ENCODE results near the gene RASA4B. TPM values are rescaled to one million over a fixed set of nuclear protein-coding genes. Genes with fewer than 3 reads are reported as not detected.
"Not testable (repeated sequence)": the region's sequence is repeated elsewhere in the genome, so short reads cannot be mapped to it uniquely, and the experiment has no call there.

Gene RASA4B
- total RNA-seq, 1 donor: 4.6 TPM

GRCh38 chr7:102514881-102515721 is 2.5 kb downstream of the RASA4B start:
- not testable (repeated sequence) for DNase-seq (ENCODE audit: low read depth); H3K4me3 ChIP-seq (ENCODE audit: low read depth, low read length)

GRCh38 chr7:102512642-102513221 is 4.8 kb downstream of the RASA4B start:
- peak; percentile 92 for DNase-seq (ENCODE audit: low read depth)
- peak overlapping the region; percentile 57 for H3K4me3 ChIP-seq (ENCODE audit: low read depth, low read length)

GRCh38 chr7:102511860-102512522 is 5.6 kb downstream of the RASA4B start:
- not testable (repeated sequence) for DNase-seq (ENCODE audit: low read depth); H3K4me3 ChIP-seq (ENCODE audit: low read depth, low read length)

DNA sequence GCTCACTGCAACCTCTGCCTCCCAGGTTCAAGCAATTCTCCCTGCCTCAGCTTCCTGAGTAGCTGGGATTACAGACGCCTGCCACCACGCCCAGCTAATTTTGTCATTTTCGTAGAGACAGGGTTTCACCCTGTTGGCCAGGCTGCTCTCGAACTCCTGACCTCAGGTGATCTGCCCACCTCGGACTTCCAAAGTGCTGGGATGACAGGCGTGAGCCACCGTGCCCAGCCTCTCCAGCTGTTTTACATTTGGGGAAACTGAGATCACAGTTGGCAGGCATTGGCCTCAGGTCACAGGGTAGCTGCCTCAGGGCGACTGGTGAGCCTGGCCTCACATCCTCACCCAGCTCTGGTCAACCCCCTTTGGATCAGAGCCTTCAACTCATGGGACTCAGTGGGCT is 7.0 kb downstream of the RASA4B start:
- not testable (repeated sequence) for H3K4me3 ChIP-seq (ENCODE audit: low read depth, low read length); DNase-seq (ENCODE audit: low read depth)

DNA sequence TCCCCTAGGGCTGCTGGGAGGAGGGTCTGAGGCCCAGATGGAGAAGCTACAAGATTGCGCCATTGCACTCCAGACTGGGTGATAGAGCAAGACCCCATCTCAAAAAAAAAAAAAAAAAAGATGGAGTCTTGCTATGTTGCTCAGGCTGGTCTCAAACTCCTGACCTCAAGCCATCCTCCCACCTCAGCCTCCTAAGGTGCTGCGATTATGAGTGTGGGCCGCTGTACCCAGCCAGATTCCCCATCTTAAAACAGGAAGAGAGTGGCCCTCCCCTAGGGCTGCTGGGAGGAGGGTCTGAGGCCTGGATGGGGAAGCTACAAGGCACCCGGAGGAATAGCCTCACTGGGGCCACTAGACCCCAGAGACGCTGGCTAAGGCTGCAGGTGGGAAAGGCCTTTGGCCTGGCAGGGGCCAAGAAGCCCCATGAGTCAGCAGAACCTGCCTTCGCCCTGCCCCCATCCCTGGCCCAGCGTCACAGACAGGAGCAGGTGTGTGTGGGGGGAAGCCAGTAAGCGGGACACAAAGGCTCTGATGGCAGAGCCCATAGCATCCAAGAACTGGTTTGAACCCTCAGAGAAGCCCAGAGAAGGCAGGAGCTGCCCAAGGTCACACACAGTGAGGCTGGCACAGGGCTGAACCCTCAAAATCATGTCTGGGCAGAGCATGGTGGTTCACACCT is 10.0 kb downstream of the RASA4B start:
- DNase-seq (ENCODE audit: low read depth); H3K4me3 ChIP-seq (ENCODE audit: low read depth, low read length): not testable (repeated sequence)

DNA sequence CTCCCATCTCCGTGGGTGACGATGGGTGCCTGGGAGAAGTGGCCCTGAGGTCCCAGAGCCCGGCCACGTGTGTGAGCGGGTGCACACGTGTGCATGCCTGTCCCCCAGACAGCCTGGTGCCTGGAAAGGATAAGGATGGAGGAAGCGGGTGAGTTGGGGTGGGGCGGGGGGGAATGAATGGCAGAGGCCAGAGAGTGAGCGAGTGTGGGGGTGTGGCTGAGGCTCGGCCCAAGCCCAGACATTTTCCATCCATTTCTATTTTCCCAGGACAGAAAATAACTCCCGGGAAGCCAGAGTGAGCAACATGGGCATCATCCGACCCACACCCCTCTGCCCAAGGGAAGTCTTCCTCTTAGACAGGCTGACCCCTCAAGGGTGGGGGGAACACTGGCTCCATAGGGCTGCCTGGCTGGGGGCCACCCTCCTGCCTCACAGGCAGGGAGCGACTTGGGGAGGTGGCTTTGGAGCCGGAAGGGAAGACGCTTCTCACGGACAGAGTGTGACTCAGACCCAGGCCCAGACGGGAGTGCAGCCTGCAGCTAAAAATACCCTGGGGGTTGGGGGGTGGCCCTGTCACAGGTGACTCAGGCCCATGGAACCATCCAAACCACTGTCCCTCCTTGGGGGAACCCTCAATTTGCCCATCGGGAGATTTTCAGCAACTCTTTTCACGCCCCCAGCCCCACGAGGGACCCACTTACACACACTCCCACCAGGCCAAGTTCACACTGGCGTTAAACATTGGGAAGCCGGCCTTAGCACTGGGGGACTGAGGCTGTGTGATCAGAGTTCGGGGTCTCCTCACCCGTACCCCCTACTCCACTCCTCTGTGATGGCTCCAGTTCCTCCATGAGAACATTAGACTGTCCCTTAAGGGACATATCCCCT is 12.0 kb downstream of the RASA4B start:
- H3K4me3 ChIP-seq (ENCODE audit: low read depth, low read length); DNase-seq (ENCODE audit: low read depth): not testable (repeated sequence)

DNA sequence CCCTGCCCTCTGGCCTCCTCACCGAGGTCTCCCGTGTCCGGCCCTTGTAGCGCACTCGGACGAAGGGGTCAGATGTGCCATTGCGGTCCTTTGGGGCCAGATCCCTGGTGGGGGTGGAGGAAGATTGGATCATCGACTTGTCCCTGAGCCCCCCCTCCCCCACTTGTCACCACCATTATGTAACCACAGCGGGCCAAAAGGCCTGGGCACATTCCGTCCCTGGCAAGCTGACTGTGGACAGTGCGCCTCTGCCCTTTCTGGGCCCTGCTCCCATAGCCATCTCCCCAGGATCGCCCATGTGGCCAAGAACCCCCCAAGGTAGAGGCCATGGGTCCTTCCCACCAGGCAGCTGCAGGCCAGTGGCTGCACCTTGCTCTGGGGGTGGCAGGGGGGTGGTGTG is 14.4 kb downstream of the RASA4B start:
- not testable (repeated sequence) for DNase-seq (ENCODE audit: low read depth); H3K4me3 ChIP-seq (ENCODE audit: low read depth, low read length)

GRCh38 chr7:102498321-102498720 is 19.3 kb downstream of the RASA4B start:
- H3K4me3 ChIP-seq (ENCODE audit: low read depth, low read length); DNase-seq (ENCODE audit: low read depth): not testable (repeated sequence)

GRCh38 chr7:102497308-102497707 is 20.3 kb downstream of the RASA4B start:
- not testable (repeated sequence) for H3K4me3 ChIP-seq (ENCODE audit: low read depth, low read length); DNase-seq (ENCODE audit: low read depth)

DNA sequence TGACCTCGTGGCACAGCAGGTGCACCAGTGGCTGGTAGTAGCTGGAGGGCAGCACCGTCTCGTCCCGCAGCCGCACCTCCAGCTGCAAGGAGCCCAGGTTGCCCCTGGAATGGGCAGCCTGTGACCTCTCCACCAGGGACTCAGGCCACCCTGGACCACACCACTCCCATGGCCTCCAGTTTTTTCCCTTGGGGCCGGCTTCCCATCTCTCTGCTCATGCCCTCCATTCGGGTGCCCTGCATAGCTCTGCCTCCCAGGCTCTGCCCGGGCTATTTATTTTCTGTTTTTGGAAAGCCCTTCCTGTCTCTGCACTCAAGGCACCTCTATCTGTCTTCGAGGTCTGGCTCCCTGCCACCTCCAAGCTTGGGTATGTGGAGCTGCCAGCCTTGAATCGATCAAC is 20.7 kb downstream of the RASA4B start:
- H3K4me3 ChIP-seq (ENCODE audit: low read depth, low read length); DNase-seq (ENCODE audit: low read depth): not testable (repeated sequence)

- H3K4me3 ChIP-seq (ENCODE audit: low read depth, low read length); DNase-seq (ENCODE audit: low read depth): not testable (repeated sequence)
Measured at GRCh38 chr7:102494473-102495149, 23.0 kb downstream of the RASA4B start.

GRCh38 chr7:102494026-102494425 is 23.6 kb downstream of the RASA4B start:
- not testable (repeated sequence) for H3K4me3 ChIP-seq (ENCODE audit: low read depth, low read length); DNase-seq (ENCODE audit: low read depth)

- not testable (repeated sequence) for H3K4me3 ChIP-seq (ENCODE audit: low read depth, low read length); DNase-seq (ENCODE audit: low read depth)
Measured at GRCh38 chr7:102493220-102493935, 24.2 kb downstream of the RASA4B start.

DNA sequence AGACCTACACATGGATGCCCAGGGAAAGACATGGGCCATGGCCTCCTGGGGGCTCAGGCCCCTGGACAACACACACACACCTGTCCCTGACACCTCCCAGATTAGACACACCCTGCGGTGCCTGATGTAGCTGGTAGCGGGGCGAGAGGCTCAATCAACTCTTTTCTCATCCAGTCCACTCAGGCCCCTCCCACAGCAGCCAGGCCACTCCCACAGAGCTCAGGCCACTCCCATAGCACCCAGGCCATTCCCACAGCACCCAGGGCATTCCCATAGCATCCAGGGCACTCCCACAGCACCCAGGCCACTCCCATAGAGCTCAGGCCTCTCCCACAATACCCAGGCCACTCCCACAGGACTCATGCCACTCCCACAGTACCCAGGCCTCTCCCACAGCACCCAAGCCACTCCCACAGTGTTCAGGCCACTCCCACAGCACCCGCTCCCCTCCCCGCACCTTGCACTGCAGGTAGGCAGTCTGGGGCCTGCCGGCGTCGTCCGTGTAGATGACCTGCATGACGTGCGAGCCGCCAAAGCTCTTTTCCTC is 27.0 kb downstream of the RASA4B start:
- H3K4me3 ChIP-seq (ENCODE audit: low read depth, low read length); DNase-seq (ENCODE audit: low read depth): not testable (repeated sequence)

- not testable (repeated sequence) for H3K4me3 ChIP-seq (ENCODE audit: low read depth, low read length); DNase-seq (ENCODE audit: low read depth)
Measured at GRCh38 chr7:102484317-102484716, 33.3 kb downstream of the RASA4B start.

DNA sequence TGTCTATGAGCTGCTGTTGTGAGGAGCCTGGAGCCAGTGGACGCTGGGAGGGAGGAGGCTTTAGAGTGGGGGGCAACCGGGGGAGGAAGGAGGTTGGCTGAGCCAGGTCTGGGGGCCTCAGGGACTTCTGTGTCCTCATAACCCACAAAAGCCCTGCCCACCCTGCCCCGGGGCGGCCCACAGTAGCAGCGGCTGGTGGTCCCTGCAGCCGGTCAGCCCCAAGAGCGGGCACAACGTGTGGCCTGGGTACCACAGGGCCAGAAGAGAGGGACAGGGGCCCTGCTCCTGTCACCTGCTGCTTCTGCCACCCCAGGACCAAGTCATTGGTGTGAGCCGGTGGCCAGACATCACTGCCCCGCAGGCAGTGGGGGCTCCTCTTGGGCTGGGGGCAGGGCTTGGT is 35.6 kb downstream of the RASA4B start:
- DNase-seq (ENCODE audit: low read depth); H3K4me3 ChIP-seq (ENCODE audit: low read depth, low read length): not testable (repeated sequence)
